Left cardiac atrium (tissue), 4 donors: ENCODE results near the gene NR2E1. TPM values are rescaled to one million over a fixed set of nuclear protein-coding genes. Genes with fewer than 3 reads are reported as not detected.
A peak's percentile ranks its signal among the peaks of the same experiment; 100 is the strongest.

Experiments used
- ATAC-seq, 2 donors: fragments of 200-7000 bp; cut with Tn5 transposase; one replicate each; pipeline ENCODE4 v1.9.1; 2020; ENCODE audit warnings: mild to moderate bottlenecking in 2 of 2, moderate library complexity in 2 of 2
- DNase-seq: peaks from one replicate; pipeline ENCODE4 v3.0.0-alpha.2; 2020
- intact Hi-C, 2 donors: fragments of 100-400 bp; cut with DNase I; formaldehyde crosslinking; loops; one replicate each; pipeline versions ENCODE4 v1.14.1 to v1.15.1; 2022 to 2023
- total RNA-seq, 2 donors: library from RNA; stranded (reverse); fragmentation: NEBNext Ultra II Directional; extraction: Animal tissue kit (Norgen Biotek cat#: 25700); gene quantifications; one replicate each; pipeline ENCODE4 v1.2.1, GENCODE V29; 2021
- donor health status: DM: no; HTN: yes; CAD: no.
- donor health status: DM: no; HTN: yes; CAD: no; lungs with severe emphysema.
- donor health status: DM: yes; HTN: yes; CAD: no.
- donor health status: Dilated cardiomyopathy.

The NR2E1 gene
- total RNA-seq, 2 donors from 2014 or later = not detected

GRCh38 chr6:108168501-108169463 is 3.0 kb downstream of the NR2E1 start:
- intact Hi-C loops = no loop called here
- ATAC-seq (peak; percentile 51 to 57), DNase-seq (no peak)

GRCh38 chr6:108169464-108170331 is 3.9 kb downstream of the NR2E1 start:
- ATAC-seq (peak in 1 of 2 donors; percentile 15), DNase-seq (no peak)
- intact Hi-C loops = no loop called here

- no peak for DNase-seq
- intact Hi-C loops = no loop called here
- ATAC-seq = no peak
Measured at GRCh38 chr6:108170332-108171290, 4.8 kb downstream of the NR2E1 start.

DNA sequence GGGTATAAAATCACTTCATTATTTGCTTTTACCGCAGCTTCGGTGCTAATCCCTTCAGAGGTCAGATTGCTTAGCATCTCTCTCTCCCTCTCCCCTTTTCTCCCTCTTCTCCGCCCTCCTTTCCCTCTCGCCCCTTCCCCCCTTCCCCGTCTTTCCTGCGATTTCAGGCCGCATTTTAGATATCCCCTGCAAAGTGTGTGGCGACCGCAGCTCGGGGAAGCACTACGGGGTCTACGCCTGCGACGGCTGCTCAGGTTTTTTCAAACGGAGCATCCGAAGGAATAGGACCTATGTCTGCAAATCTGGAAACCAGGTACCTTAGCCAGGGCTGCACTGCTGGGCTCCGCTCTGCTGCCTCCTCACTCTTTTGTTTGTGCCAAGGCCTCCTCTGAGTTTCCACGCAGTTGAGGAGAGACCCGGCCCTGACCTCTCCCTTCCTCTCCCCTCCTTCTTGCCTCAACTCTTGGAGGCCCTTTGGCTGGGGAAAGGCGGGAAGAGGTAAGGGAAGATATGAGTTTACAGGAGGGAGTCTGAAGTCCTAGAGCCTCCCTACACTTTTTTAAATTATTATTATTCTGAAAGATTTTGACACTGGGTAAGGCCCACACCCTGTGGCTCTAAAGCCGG is 5.6 kb downstream of the NR2E1 start:
- intact Hi-C loops = no loop called here
- no peak for ATAC-seq
- no peak for DNase-seq

- ATAC-seq = no peak
- intact Hi-C loops = no loop called here
- DNase-seq = no peak
Measured at GRCh38 chr6:108171918-108172516, 6.2 kb downstream of the NR2E1 start.

GRCh38 chr6:108174371-108175175 is 8.8 kb downstream of the NR2E1 start:
- DNase-seq (no peak), ATAC-seq (peak; percentile 52 to 55)
- intact Hi-C loops = no loop called here

GRCh38 chr6:108175176-108175591 is 9.4 kb downstream of the NR2E1 start:
- intact Hi-C loops = no loop called here
- ATAC-seq (no peak), DNase-seq (no peak)

- DNase-seq = no peak
- intact Hi-C loops = no loop called here
- peak in 1 of 2 donors; percentile 17 for ATAC-seq
Measured at GRCh38 chr6:108175592-108176279, 9.9 kb downstream of the NR2E1 start.

DNA sequence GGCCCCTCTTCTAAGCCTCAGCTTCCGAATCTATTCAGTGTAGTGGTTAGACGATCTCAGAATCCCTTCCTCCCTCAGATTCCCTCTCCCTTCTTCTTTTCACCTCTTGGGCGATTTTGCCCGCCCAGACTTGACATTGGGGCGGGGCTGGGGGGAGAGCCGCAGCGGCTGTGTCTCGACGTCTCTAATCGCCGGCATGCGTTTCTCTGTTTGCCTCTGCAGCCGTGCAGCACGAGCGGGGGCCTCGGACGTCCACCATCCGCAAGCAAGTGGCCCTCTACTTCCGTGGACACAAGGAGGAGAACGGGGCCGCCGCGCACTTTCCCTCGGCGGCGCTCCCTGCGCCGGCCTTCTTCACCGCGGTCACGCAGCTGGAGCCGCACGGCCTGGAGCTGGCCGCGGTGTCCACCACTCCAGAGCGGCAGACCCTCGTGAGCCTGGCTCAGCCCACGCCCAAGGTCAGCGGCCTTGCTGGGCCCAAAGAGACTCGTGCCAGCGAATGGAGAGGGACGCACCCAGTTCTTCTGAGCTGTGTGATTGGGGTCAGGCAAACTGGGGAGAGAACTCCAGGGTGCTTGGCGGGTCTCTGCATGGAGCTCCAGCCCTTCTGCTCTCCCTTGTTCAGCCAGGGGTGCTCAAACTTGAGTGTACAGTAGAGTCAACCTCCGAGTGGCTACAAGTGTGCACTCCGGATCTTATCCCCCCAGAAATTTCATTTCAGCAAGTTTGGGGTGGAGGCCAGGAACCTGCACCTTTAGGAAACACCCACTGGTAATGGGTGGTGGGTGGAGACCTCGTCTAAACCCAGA is 10.7 kb downstream of the NR2E1 start:
- no peak for DNase-seq
- intact Hi-C loops = no loop called here
- ATAC-seq = peak in 1 of 2 donors; percentile 21

DNA sequence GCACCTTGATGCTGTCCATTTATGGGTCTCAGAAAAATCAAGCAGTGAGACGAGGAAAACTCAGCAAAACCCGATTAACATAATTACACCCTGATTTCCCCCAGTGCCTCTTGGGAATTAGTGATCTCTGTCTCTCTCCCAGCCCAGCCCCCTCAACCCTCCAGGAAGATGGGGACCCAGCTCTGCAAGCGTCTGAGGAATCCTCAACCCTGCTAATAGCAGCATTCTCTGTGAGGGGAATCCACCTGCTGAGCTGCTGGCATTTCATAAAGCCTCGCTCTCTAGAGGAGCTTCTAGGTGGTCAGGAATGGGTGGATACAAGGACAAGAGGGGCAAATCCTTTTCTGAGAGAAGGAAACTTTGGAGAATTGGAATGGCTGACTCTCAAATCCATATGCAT is 13.9 kb downstream of the NR2E1 start:
- DNase-seq (no peak), ATAC-seq (no peak)
- intact Hi-C loops = no loop called here

DNA sequence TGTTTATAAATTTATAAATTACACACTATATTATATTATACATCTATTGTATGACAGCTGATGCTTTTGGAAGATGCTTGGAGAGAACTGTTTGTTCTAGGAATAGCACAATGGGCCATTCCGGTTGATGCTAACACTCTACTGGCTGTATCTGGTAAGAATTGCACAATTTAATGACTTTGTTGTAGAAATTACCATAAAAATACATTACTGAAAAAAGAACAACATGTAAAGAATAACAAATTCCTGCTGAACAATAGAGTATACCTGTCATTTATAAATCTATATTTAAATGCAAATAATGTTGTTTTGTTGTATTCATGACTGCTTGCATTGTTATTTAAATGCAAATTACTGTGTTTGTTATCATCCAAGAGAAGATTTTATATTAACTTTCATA is 14.4 kb downstream of the NR2E1 start:
- intact Hi-C loops = no loop called here
- DNase-seq (no peak), ATAC-seq (no peak)

- intact Hi-C loops = no loop called here
- ATAC-seq (no peak), DNase-seq (no peak)
Measured at GRCh38 chr6:108180776-108181175, 15.0 kb downstream of the NR2E1 start.

DNA sequence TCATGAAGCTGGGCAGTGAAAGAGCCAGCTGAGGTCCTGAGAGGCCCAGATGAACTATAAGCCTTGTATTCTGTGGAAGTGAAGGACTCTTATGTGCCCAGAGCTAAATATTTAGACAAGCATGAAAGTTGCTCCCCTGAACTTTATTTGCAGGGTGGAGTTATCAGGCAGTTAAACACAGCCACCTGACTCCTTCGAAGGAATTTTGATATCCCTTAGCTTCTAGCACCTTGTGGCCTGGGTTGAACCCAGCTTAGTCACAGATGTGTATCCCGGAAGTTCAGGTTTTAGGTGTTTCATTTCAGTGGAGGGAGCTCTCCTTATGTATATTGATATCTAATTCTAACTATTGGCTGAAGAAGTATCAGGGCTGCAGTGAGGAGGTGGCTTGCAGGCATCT is 20.4 kb downstream of the NR2E1 start:
- ATAC-seq = no peak
- DNase-seq = no peak
- intact Hi-C loops = no loop called here

DNA sequence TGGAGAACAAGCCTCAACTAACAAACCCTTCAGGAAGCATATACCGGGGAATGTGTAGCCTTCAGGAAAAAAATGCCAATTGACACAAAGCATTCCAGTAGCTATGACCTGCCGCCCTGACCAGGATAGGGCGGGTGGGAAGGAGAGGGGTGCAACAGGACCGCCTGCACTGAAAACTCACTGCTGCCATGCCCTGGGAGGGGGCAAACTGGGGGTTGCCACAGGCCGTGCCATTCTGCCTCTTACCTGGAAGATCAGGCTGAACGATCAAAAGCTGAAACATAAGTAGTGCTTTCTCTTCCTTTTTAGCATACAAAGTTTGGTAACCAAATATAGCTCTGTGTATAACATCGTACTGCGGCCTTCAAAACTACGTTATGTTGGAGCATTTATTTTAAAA is 21.7 kb downstream of the NR2E1 start:
- ATAC-seq (no peak), DNase-seq (no peak)
- intact Hi-C loops = no loop called here

DNA sequence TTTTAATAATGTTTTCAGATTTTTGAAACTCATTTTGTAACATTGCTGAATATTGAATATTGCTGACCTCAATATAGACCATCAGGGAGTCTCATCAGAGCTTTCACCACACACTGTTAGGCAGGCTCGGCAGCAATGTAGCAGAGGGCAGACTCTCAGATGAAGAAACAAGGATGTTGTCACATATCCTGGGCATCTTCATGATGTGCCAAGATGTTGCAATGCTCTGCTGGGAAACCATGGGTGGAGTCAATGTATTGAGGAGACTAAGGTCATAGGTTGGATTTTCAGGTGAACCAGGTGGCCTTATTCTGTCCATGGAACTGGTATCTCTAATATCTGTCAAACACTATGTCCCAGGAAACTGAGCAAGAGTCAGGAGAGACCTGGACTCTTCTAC is 27.3 kb downstream of the NR2E1 start:
- intact Hi-C loops = no loop called here
- DNase-seq = no peak
- ATAC-seq = no peak

DNA sequence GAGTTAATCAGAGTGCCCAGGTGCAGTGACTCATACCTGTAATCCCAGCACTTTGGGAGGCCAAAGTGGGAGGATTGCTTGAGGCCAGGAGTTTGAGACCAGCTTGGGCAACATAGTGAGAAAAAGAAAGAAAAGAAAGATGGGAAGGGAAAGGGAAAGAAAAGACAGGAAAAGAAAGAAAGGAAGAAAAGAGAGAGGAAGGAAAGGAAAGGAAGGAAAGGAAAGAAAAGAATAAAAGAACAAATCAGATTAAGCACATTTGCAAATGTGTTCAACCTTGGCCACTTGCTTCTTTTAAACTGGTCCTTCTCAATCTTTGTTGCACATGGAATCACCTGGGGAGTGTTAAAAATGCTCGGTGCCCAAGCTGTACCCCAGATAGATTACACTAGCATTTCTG is 28.0 kb downstream of the NR2E1 start:
- no peak for DNase-seq
- ATAC-seq = no peak
- intact Hi-C loops = no loop called here
